Pancreas (tissue), 10 donors: Measurements from ENCODE around the gene THRSP. TPM values are rescaled to one million over a fixed set of nuclear protein-coding genes. Genes with fewer than 3 reads are reported as not detected.
"Not testable (repeated sequence)": the region's sequence is repeated elsewhere in the genome, so short reads cannot be mapped to it uniquely, and the experiment has no call there.

Experiments used
- ATAC-seq, 4 donors: fragments of 200-7000 bp; cut with Tn5 transposase; one replicate each; pipeline versions ENCODE4 v1.8.0 to v1.9.1; 2020; ENCODE audit warnings: mild to moderate bottlenecking in 4 of 4, moderate library complexity in 4 of 4
- DNase-seq, 6 donors: peaks; one replicate each; pipeline ENCODE4 v3.0.0-alpha.2; 2020
- FAIRE-seq: peaks from 2 replicates; lab custom pipeline; 2012; peaks lifted over from hg19 to GRCh38; lab: Jason Lieb, UNC
- H3K27ac ChIP-seq, 4 donors: fragments of 200-600 bp; sonication (generic); 1 replicate in 3 of 4; 2 replicates in 1 of 4; pipeline versions ENCODE4 v1.5.0 to v1.8.0; 2020
- H3K27me3 ChIP-seq, 4 donors: fragments of 200-600 bp; one replicate each; pipeline ENCODE4 v1.8.0; 2021
- H3K36me3 ChIP-seq, 3 donors: fragments of 200-600 bp; sonication (generic) in 1 of 3; one replicate each; pipeline versions ENCODE4 v1.5.0 to v1.8.0; 2020 to 2021
- H3K4me1 ChIP-seq, 3 donors: fragments of 200-600 bp; one replicate each; pipeline ENCODE4 v1.8.0; 2021
- H3K4me3 ChIP-seq, 4 donors: fragments of 200-600 bp; sonication (generic) in 2 of 4; one replicate each; pipeline versions ENCODE4 v1.5.0 to v1.8.0; 2020 to 2021
- H3K9me3 ChIP-seq, 4 donors: fragments of 200-600 bp; one replicate each; pipeline ENCODE4 v1.8.0; 2021
- WGBS, 2 donors: extraction: QIAGEN DNeasy Blood & Tissue Kit; methylation state at CpG; one replicate each; pipeline ENCODE4 v1.1.7; 2013; 5-methylcytosine and 5-hydroxymethylcytosine counted together
- intact Hi-C, 3 donors: fragments of 100-400 bp; cut with DNase I; formaldehyde crosslinking; loops; one replicate each; pipeline versions ENCODE4 v1.11.1 to v1.14.2; 2022
- polyA plus RNA-seq, 2 donors: library from polyadenylated mRNA; stranded (reverse); fragments of 200-250 nt; gene quantifications; one replicate each; pipeline ENCODE4 v1.2.3, GENCODE V29; 2013
- total RNA-seq, 6 donors: library from RNA; stranded (reverse); fragmentation: NEBNext Ultra II Directional in 4 of 6; extraction: Animal tissue kit (Norgen Biotek cat#: 25700) in 4 of 6; gene quantifications; one replicate each; pipeline versions ENCODE4 v1.2.1 to v1.2.4, GENCODE V29; 2021 to 2023
- TF ChIP-seq, protein P1 (sequence below), 4 donors: fragments of 200-600 bp; sonication (generic) in 3 of 4; IDR thresholded peaks; one replicate each; pipeline versions ENCODE4 v1.5.0 to v1.8.0; 2021; ENCODE audit warnings: antibody characterized with exemption in 4 of 4
- donor health status: healthy with polysubstance abuse.
- donor health status: DM: no; HTN: no; CAD: no; lungs with moderate emphysema.
- donor health status: DM: no; HTN: no; CAD: no.
- donor health status: control.
- donor health status: control.
- donor health status: Bipolar disorder and iron deficiency.
- donor health status: DM: yes; HTN: yes; CAD: no.
- donor health status: DM: no; HTN: no; CAD: no.
- donor health status: DM: no; HTN: no; CAD: no.
- donor health status: DM: yes; HTN: yes; CAD: no.

The THRSP gene
- total and polyA plus RNA-seq, 8 donors = 0.63 to 9.2 (median 3.9) TPM; not detected in 4

DNA sequence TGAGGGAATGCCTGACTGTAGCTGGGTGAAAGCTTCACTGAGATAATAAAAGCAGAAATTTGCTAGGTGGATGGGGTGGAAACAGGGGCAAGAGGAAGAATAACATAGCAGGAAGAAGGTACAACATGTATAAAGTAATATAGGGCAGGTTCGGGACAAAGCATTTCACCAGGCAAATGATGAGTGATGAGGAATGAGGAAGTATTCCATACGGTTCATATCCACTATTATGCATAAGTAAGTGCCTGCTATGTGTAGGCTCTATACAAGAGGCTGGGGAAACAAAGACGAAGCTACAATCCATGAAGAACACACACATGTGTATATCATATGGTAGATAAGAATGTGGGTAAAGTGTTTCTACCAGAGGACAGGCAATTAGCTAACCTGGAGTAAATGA lies 8.1 kb downstream of the THRSP start:
- H3K4me3 ChIP-seq = no peak overlapping the region
- no peaks in the 10 kb centered on the region for H3K27me3 ChIP-seq
- no peak for ATAC-seq
- DNase-seq = no peak
- 73 to 81% methylated on average over 3 of the region's 3 CpGs for WGBS, 2 donors
- TF ChIP-seq, protein P1, sequence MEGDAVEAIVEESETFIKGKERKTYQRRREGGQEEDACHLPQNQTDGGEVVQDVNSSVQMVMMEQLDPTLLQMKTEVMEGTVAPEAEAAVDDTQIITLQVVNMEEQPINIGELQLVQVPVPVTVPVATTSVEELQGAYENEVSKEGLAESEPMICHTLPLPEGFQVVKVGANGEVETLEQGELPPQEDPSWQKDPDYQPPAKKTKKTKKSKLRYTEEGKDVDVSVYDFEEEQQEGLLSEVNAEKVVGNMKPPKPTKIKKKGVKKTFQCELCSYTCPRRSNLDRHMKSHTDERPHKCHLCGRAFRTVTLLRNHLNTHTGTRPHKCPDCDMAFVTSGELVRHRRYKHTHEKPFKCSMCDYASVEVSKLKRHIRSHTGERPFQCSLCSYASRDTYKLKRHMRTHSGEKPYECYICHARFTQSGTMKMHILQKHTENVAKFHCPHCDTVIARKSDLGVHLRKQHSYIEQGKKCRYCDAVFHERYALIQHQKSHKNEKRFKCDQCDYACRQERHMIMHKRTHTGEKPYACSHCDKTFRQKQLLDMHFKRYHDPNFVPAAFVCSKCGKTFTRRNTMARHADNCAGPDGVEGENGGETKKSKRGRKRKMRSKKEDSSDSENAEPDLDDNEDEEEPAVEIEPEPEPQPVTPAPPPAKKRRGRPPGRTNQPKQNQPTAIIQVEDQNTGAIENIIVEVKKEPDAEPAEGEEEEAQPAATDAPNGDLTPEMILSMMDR (IDR thresholded peaks at IDR 0.05) = no peak
- intact Hi-C loops = no loop called here
- H3K36me3 ChIP-seq = peaks cover 0 to 25% (median 0%) of the 10 kb centered on the region in 3 donors
- no peak overlapping the region for H3K27ac ChIP-seq
- no peak for FAIRE-seq
- no peaks in the 10 kb centered on the region for H3K9me3 ChIP-seq
- H3K4me1 ChIP-seq = peaks cover 0 to 9% (median 7%) of the 10 kb centered on the region in 3 donors

GRCh38 chr11:78072455-78072854 lies 8.8 kb downstream of the THRSP start:
- peaks cover 0 to 17% (median 12%) of the 10 kb centered on the region in 3 donors for H3K4me1 ChIP-seq
- DNase-seq (no peak), ATAC-seq (no peak), FAIRE-seq (no peak)
- H3K36me3 ChIP-seq = peaks cover 0 to 25% (median 0%) of the 10 kb centered on the region in 3 donors
- intact Hi-C loops = no loop called here
- H3K27me3 ChIP-seq = no peaks in the 10 kb centered on the region
- H3K4me3 ChIP-seq = no peak overlapping the region
- no peak overlapping the region for H3K27ac ChIP-seq
- WGBS, 2 donors = 92 to 96% methylated on average over 4 of the region's 4 CpGs
- no peaks in the 10 kb centered on the region for H3K9me3 ChIP-seq
- TF ChIP-seq, protein P1 (IDR thresholded peaks at IDR 0.05) = no peak

DNA sequence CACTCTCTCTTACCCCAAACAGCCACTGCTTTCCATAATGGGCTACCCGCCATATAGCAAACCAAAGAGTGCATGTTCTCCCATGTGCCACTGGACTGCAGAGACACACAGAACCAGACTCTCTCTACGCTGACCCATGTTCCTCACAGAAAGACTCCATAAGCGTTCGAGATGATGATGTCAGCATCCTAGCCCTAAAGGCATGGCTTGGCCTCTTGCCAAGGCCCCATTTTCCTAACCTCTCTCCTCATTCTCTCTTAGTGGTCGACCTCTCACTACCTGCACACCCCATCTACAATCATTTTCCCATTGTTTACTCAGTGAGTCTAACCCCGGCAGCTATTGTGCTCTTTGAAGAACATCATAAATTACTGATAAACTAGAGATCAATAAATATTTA lies 11.1 kb downstream of the THRSP start:
- Histone ChIP-seq H3K9me3 (no peaks in the 10 kb centered on the region), H3K4me3 (no peak overlapping the region), H3K27me3 (no peaks in the 10 kb centered on the region), H3K4me1 (peaks cover 8 to 27% (median 13%) of the 10 kb centered on the region in 3 donors), H3K27ac (no peak overlapping the region), H3K36me3 (peaks cover 0 to 16% (median 0%) of the 10 kb centered on the region in 3 donors)
- WGBS, 2 donors = 66% methylated on average over 6 of the region's 6 CpGs
- TF ChIP-seq, protein P1 (IDR thresholded peaks at IDR 0.05) = no peak
- no peak for ATAC-seq
- no peak for DNase-seq
- no peak for FAIRE-seq
- intact Hi-C loops = no loop called here

DNA sequence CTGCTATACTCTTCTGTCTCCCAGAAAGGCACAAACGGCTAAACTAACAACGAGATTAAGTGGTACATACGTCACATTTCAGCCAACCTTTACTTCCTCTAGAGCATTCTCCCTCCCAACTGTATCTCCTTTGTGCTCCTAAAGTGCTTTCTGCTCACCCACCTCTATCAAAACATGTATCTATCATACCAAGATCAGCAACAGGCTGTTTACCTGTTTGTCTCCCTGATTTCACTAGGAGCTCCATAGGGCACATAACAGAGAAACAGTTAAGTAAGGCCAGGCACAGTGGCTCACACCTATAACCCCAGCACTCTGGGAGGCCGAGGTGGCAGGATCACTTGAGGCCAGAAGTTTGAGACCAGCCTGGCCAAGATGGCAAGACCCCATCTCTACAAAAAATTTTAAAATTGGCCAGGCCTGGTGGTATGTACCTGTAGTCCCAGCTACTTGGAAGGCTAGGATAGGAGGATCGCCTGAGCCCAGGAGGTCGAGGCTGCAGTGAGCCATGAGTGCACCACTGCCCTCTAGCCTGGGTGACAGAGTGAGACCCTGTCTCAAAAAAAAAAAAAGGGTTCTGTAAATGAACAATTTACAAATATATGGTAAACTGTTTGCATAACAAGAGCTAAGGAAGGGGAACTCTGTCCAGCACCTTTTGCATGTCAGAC lies 13.2 kb downstream of the THRSP start:
- intact Hi-C loops = no loop called here
- ATAC-seq (no peak), FAIRE-seq (no peak), DNase-seq (no peak)
- H3K9me3 ChIP-seq = no peaks in the 10 kb centered on the region
- H3K27me3 ChIP-seq = no peaks in the 10 kb centered on the region
- no peak overlapping the region for H3K27ac ChIP-seq
- no peak overlapping the region for H3K4me3 ChIP-seq
- no peaks in the 10 kb centered on the region for H3K36me3 ChIP-seq
- peaks cover 8 to 27% (median 13%) of the 10 kb centered on the region in 3 donors for H3K4me1 ChIP-seq
- 80% methylated on average over 6 of the region's 6 CpGs for WGBS, 2 donors
- TF ChIP-seq, protein P1 (IDR thresholded peaks at IDR 0.05) = no peak

DNA sequence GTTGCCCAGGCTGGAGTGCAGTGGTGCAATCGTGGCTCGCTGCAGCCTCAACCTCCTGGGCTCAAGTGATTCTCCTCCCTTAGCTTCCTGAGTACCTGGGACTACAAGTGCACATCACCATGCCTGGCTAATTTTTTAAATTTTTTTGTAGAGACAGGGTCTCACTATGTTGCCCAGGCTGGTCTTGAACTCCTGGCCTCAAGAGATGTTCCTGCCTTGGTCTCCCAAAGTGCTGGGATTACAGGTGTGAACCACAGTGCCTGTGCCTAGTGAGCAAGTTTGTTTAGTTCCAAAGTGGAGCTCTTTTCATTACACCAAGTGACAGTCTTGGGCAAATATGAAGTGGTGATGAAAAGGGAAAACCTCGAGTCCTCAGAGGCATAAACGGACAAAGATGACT lies 13.9 kb downstream of the THRSP start:
- H3K4me3 ChIP-seq, DNase-seq, H3K9me3 ChIP-seq, intact Hi-C loops, H3K27me3 ChIP-seq, FAIRE-seq, H3K36me3 ChIP-seq, H3K27ac ChIP-seq, ATAC-seq: not testable (repeated sequence)
- WGBS, 2 donors = 72 to 78% methylated on average over 4 of the region's 4 CpGs
- peaks cover 8 to 27% (median 13%) of the 10 kb centered on the region in 3 donors for H3K4me1 ChIP-seq
